K562 (cell line): ENCODE measurements around the gene GYPC. TPM values are rescaled to one million over a fixed set of nuclear protein-coding genes. Genes with fewer than 3 reads are reported as not detected.

Experiments used
- ADNP ChIP-seq: fragments of 200-800 bp; sonication (Bioruptor generic); IDR thresholded peaks from 2 replicates; pipeline ENCODE4 v1.6.1; 2016; ENCODE audit warnings: missing genetic modification characterization, missing compliant biosample characterization
- CBFB ChIP-seq: sonication (generic); formaldehyde crosslinking; IDR thresholded peaks from 2 replicates; pipeline ENCODE4 v1.4.0; 2020; ENCODE audit warnings: mild to moderate bottlenecking, missing genetic modification reagents
- DPF2 ChIP-seq: fragments of 450-650 bp; IDR thresholded peaks from 2 replicates; pipeline ENCODE4 v1.6.1; 2016
- ESRRA ChIP-seq: fragments of 450-650 bp; IDR thresholded peaks from 2 replicates; pipeline ENCODE4 v1.6.1; 2014; ENCODE audit warnings: low read depth, mild to moderate bottlenecking, moderate library complexity, borderline replicate concordance
- ETV5 ChIP-seq: sonication (generic); formaldehyde crosslinking; IDR thresholded peaks from 2 replicates; pipeline ENCODE4 v1.4.0; 2020; ENCODE audit warnings: low read depth, mild to moderate bottlenecking, missing genetic modification reagents
- HDAC8 ChIP-seq: fragments of 450-650 bp; IDR thresholded peaks from 2 replicates; pipeline ENCODE4 v1.6.1; 2016; ENCODE audit warnings: mild to moderate bottlenecking, missing genetic modification characterization, moderate library complexity, missing compliant biosample characterization
- HNRNPLL ChIP-seq: fragments of 200-400 bp; formaldehyde crosslinking; IDR thresholded peaks from 2 replicates; pipeline ENCODE4 v1.6.1; 2017; ENCODE audit warnings: low read length, low read depth, mild to moderate bottlenecking; ENCODE audit not compliant: poor library complexity, severe bottlenecking
- KAT2B ChIP-seq: IDR thresholded peaks from one replicate; pipeline ENCODE4 v1.6.1; 2012; ENCODE audit warnings: low read depth, mild to moderate bottlenecking, control low read depth, inconsistent platforms, low read length, moderate library complexity
- KDM4B ChIP-seq, 2 experiments: fragments of 450-650 bp in 1 of 2; sonication (generic) in 1 of 2; IDR thresholded peaks; 2 replicates each; pipeline ENCODE4 v1.6.1; 2016 to 2017; ENCODE audit warnings: borderline replicate concordance in 2 of 2, antibody characterized with exemption in 1 of 2, low read depth in 1 of 2, mild to moderate bottlenecking in 1 of 2
- KLF13 ChIP-seq: fragments of 450-650 bp; IDR thresholded peaks from 2 replicates; pipeline ENCODE4 v1.6.1; 2016; ENCODE audit warnings: missing genetic modification characterization, low read depth, mild to moderate bottlenecking, missing compliant biosample characterization, moderate library complexity, borderline replicate concordance
- MAFK ChIP-seq: IDR thresholded peaks from 2 replicates; pipeline ENCODE4 v1.6.1; 2011; ENCODE audit warnings: low read length, improper control_type of control experiment
- MTA3 ChIP-seq: fragments of 450-650 bp; formaldehyde crosslinking; IDR thresholded peaks from 2 replicates; pipeline ENCODE4 v1.6.1; 2017; ENCODE audit warnings: mild to moderate bottlenecking, borderline replicate concordance
- PHTF2 ChIP-seq: fragments of 250-450 bp; sonication (Bioruptor Pico); IDR thresholded peaks from 2 replicates; pipeline ENCODE4 v1.5.0; 2021; ENCODE audit warnings: mild to moderate bottlenecking
- SMAD2 ChIP-seq: fragments of 150-350 bp; IDR thresholded peaks from 2 replicates; pipeline ENCODE4 v1.6.1; 2014; ENCODE audit warnings: low read depth, mild to moderate bottlenecking, low read length
- TRIM28 ChIP-seq: fragments of 450-650 bp; IDR thresholded peaks from 2 replicates; pipeline ENCODE4 v1.6.1; 2017
- U2AF1 ChIP-seq: fragments of 200-400 bp; formaldehyde crosslinking; optimal IDR thresholded peaks from 2 replicates; pipeline ENCODE3; 2017; ENCODE audit warnings: mild to moderate bottlenecking, low read depth, low read length, moderate library complexity
- XRCC5 ChIP-seq: fragments of 200-400 bp; formaldehyde crosslinking; IDR thresholded peaks from 2 replicates; pipeline ENCODE4 v1.6.1; 2017; ENCODE audit warnings: low read depth, mild to moderate bottlenecking, low read length
- ZBED1 ChIP-seq: IDR thresholded peaks from 2 replicates; pipeline ENCODE4 v1.6.1; 2014
- ZNF316 ChIP-seq: fragments of 450-650 bp; IDR thresholded peaks from 2 replicates; pipeline ENCODE4 v1.6.1; 2016
- ZNF830 ChIP-seq: fragments of 250-450 bp; sonication (Bioruptor Pico); IDR thresholded peaks from 2 replicates; pipeline ENCODE4 v1.5.0; 2021; ENCODE audit warnings: mild to moderate bottlenecking
- polyA plus RNA-seq, 8 experiments: library from polyadenylated mRNA; depleted of rRNA in 4 of 8; stranded (reverse) in 5 of 8; unstranded in 3 of 8; fragments of >200 nt; fragmentation: Nextera tagmentation in 2 of 8; fragmentation: Illumina TruSeq in 1 of 8; extraction: Ambion mirVana in 2 of 8; extraction: Trizol in 1 of 8; gene quantifications; 2 replicates each; pipeline versions ENCODE4 v1.2.1 to v1.2.3, GENCODE V29; 2011 to 2014; ENCODE audit warnings: inconsistent platforms in 1 of 8, missing spikeins in 1 of 8
- total RNA-seq, 7 experiments: library from RNA; depleted of rRNA in 6 of 7; stranded (reverse); fragments of >200 nt in 6 of 7; fragmentation: Illumina TruSeq in 2 of 7; extraction: Trizol in 2 of 7; gene quantifications; 2 replicates each; pipeline versions ENCODE4 v1.2.1 to v1.2.3, GENCODE V29; 2011 to 2021; ENCODE audit warnings: low replicate concordance in 1 of 7
- TF ChIP-seq, protein P1 (sequence below): fragments of 250-450 bp; sonication (Bioruptor Pico); IDR thresholded peaks from 2 replicates; pipeline ENCODE4 v1.5.0; 2021; ENCODE audit warnings: mild to moderate bottlenecking, moderate library complexity
- TF ChIP-seq, protein P2 (sequence below): fragments of 200-800 bp; sonication (Bioruptor generic); IDR thresholded peaks from 2 replicates; pipeline ENCODE4 v1.6.1; 2016; ENCODE audit warnings: missing genetic modification characterization, missing compliant biosample characterization

GYPC gene
- total and polyA plus RNA-seq, 9 of the 15 experiments (the other 6 are each of a cell fraction or from before 2014, with no cell fraction given) = 50.6 to 282 (median 194) TPM

DNA sequence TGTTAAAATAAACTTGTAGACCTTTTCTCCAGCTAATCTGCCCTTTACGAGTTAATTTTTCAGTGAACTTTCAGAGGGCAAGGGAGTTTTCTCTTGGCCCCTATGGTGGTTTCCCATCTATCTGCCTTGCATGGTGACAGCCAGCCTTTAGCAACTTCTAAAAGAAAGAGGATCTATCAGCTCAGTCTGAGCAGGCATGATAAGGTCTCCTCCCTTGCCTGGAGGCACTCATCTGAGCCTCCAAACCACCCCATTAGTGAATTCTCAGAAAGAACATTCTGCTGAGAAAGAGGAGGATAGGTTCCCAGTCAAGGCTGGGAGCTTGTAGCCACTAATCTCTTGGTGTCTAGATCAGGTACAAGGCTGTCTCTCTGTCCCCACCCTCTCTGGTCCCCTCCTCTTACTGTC, 10.7 kb upstream of the GYPC start (continued):
- TF ChIP-seq HDAC8 (no peak), KAT2B (no peak), SMAD2 (no peak), KLF13 (tag) (no peak), MAFK (no peak), MTA3 (peak; percentile 76; the same call in 1 of the 2 replicates), ZBED1 (peak; percentile 57; the same call in 1 of the 2 replicates), TRIM28 (peak; percentile 54; the same call in 1 of the 2 replicates), ESRRA (peak; percentile 58), CBFB (CRISPR knock-in tag) (no peak), ADNP (tag) (peak; percentile 66; the same call in 1 of the 2 replicates), DPF2 (peak; percentile 96), XRCC5 (no peak), HNRNPLL (no peak), KDM4B (IDR thresholded peaks at IDR 0.05; ENCODE audit: borderline replicate concordance in 2 of 2, low read depth in 1 of 2) (no peak), PHTF2 (CRISPR knock-in tag) (no peak), ZNF830 (CRISPR knock-in tag) (no peak), ZNF316 (no peak), U2AF1 (no peak), ETV5 (no peak)
- TF ChIP-seq, protein P1, sequence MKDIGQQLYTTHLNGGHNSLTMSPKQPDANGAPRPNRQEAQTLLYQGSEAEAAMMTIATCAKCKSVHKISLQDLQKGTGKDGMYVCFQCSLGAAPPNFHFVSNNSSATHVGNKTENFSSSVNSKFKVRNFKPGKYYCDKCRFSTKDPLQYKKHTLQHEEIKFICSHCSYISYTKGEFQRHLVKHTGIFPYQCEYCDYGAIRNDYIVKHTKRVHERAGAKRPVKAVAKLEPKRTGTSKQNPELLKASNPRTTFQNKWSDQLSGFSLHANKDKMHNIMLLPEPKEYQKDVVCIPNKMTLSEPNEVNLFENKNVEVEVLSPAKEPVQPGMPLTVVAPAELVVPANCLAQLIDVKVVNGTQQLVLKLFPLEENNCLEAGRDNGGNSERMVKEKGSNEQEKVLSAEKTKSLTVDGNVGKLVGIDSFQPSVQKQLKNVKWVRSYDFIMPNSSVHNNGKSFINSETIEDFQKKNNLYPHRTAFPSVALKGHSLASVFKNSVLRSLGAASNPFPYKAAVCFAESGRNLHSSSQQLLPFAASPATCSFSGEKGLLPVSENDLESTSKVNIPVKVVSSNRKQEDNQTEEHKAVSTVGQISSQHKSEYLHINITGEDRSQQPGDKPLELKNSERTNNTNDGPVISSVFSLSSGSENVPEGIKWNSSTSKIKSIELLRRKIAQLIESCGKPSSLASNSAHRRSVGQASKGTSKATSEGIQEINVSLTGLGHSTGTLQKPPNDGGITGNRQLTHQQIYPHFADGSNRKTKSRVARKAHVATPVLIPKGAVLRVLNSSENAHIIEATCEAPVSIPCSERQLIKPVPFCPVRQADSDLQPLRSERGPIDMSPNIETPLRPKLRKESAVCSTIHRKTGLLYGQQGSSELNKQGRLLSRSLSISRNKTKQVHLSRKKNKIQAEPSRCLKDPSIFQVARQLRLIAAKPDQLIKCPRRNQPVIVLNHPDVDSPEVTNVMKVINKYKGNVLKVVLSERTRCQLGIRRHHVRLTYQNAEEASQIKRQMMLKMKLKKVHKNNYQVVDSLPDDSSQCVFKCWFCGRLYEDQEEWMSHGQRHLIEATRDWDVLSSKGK (CRISPR knock-in tag) = no peak
- TF ChIP-seq, protein P2, sequence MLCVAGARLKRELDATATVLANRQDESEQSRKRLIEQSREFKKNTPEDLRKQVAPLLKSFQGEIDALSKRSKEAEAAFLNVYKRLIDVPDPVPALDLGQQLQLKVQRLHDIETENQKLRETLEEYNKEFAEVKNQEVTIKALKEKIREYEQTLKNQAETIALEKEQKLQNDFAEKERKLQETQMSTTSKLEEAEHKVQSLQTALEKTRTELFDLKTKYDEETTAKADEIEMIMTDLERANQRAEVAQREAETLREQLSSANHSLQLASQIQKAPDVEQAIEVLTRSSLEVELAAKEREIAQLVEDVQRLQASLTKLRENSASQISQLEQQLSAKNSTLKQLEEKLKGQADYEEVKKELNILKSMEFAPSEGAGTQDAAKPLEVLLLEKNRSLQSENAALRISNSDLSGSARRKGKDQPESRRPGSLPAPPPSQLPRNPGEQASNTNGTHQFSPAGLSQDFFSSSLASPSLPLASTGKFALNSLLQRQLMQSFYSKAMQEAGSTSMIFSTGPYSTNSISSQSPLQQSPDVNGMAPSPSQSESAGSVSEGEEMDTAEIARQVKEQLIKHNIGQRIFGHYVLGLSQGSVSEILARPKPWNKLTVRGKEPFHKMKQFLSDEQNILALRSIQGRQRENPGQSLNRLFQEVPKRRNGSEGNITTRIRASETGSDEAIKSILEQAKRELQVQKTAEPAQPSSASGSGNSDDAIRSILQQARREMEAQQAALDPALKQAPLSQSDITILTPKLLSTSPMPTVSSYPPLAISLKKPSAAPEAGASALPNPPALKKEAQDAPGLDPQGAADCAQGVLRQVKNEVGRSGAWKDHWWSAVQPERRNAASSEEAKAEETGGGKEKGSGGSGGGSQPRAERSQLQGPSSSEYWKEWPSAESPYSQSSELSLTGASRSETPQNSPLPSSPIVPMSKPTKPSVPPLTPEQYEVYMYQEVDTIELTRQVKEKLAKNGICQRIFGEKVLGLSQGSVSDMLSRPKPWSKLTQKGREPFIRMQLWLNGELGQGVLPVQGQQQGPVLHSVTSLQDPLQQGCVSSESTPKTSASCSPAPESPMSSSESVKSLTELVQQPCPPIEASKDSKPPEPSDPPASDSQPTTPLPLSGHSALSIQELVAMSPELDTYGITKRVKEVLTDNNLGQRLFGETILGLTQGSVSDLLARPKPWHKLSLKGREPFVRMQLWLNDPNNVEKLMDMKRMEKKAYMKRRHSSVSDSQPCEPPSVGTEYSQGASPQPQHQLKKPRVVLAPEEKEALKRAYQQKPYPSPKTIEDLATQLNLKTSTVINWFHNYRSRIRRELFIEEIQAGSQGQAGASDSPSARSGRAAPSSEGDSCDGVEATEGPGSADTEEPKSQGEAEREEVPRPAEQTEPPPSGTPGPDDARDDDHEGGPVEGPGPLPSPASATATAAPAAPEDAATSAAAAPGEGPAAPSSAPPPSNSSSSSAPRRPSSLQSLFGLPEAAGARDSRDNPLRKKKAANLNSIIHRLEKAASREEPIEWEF (CRISPR knock-in tag) = no peak
